Femur (tissue), 1 donor: Measurements from ENCODE around the gene H6PD.

Experiments
- DNase-seq: peaks from one replicate; pipeline ENCODE4 v3.0.0-alpha.2; 2017

H6PD gene

GRCh38 chr1:9300573-9300972 lies 66.0 kb downstream of the H6PD start:
- no peak for DNase-seq

- DNase-seq = peak; percentile 45
Measured at GRCh38 chr1:9302745-9303524, 68.4 kb downstream of the H6PD start.

- no peak for DNase-seq
Measured at GRCh38 chr1:9303916-9304315, 69.3 kb downstream of the H6PD start.

- no peak for DNase-seq
Measured at GRCh38 chr1:9305216-9305615, 70.6 kb downstream of the H6PD start.

GRCh38 chr1:9306006-9306405 lies 71.4 kb downstream of the H6PD start:
- no peak for DNase-seq

- DNase-seq = no peak
Measured at GRCh38 chr1:9307303-9307702, 72.7 kb downstream of the H6PD start.

- DNase-seq = no peak
Measured at GRCh38 chr1:9308236-9308785, 73.7 kb downstream of the H6PD start.

- DNase-seq = no peak
Measured at GRCh38 chr1:9309080-9309479, 74.5 kb downstream of the H6PD start.

GRCh38 chr1:9309991-9310390 lies 75.4 kb downstream of the H6PD start:
- no peak for DNase-seq

GRCh38 chr1:9311029-9311428 lies 76.5 kb downstream of the H6PD start:
- no peak for DNase-seq

GRCh38 chr1:9311479-9311878 lies 76.9 kb downstream of the H6PD start:
- DNase-seq = no peak

- DNase-seq = no peak
Measured at GRCh38 chr1:9312168-9312720, 77.7 kb downstream of the H6PD start.

GRCh38 chr1:9313576-9313975 lies 79.0 kb downstream of the H6PD start:
- DNase-seq = no peak

- no peak for DNase-seq
Measured at GRCh38 chr1:9314111-9314510, 79.5 kb downstream of the H6PD start.

- DNase-seq = no peak
Measured at GRCh38 chr1:9314711-9315379, 80.3 kb downstream of the H6PD start.

- no peak for DNase-seq
Measured at GRCh38 chr1:9315411-9316079, 81.0 kb downstream of the H6PD start.

- DNase-seq = no peak
Measured at GRCh38 chr1:9316080-9316444, 81.5 kb downstream of the H6PD start.

- no peak for DNase-seq
Measured at GRCh38 chr1:9316512-9316911, 81.9 kb downstream of the H6PD start.

GRCh38 chr1:9317072-9317471 lies 82.5 kb downstream of the H6PD start:
- DNase-seq = no peak

- DNase-seq = peak; percentile 81
Measured at GRCh38 chr1:9317591-9318417, 83.2 kb downstream of the H6PD start.

- no peak for DNase-seq
Measured at GRCh38 chr1:9319208-9319788, 84.7 kb downstream of the H6PD start.
